Cardiac fibroblast (primary cell): ENCODE results near the gene NCAPH2.
A peak's percentile ranks its signal among the peaks of the same experiment; 100 is the strongest.

Experiments used
- DNase-seq, 2 donors: peaks; one replicate each; pipeline versions ENCODE4 v3.0.0 to v3.0.0-alpha.2; 2010; ENCODE audit warnings: low read depth in 2 of 2
- H3K4me3 ChIP-seq, 2 donors: replicated peaks in 1 of 2; 1 replicate in 1 of 2; 2 replicates in 1 of 2; pipeline ENCODE4 v1.5.1; 2011; ENCODE audit warnings: low read depth in 2 of 2, low read length in 2 of 2, mild to moderate bottlenecking in 2 of 2, moderate library complexity in 1 of 2
- TF ChIP-seq, protein P1 (sequence below): IDR thresholded peaks from one replicate; pipeline ENCODE4 v1.5.1; 2011; ENCODE audit warnings: low read depth, mild to moderate bottlenecking, low read length, inconsistent platforms

Gene NCAPH2

DNA sequence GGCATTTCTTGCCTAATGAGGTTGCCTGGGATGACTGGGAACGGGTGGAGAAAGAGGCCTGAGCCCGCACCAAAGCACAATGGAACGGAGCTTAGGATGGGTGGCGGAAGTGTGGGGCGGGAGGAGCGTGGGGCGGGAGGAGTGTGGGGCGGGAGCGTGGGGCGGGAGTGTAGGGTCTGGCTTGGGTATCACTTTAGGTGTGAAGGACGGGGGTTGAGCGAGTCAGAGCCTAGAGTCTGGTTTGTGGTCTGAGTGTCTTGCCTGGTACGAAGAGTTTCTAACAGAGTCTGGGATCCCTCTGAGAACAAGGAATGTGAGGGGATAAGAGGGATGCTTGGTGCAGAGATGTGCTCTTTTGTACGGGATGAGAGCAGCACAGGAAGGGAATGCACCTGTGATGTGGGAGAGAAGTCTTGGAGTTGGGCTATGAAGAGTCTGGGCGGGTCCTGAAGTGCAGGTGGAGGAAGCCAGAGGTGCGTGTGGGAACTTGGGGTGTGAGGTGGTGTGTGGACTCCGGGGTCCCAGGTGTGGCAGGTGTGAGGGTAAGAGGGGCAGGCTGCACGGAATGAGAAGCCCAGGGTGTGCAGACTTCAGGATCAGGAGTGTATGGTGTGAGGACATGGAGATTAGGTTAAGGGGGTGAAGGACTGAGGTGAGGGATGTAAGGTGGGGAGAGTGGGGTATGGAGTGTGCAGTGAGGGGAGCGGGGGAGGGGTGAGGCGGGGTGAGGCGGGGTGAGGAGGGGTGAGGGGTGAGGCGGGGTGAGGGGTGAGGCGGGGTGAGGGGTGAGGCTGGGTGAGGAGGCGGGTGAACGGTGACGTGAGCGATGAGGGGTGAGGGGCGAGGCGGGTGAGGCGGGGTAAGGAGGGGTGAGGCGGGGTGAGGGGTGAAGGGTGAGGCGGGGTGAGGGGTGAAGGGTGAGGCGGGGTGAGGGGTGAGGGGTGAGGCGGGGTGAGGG is 53.7 kb downstream of the NCAPH2 start:
- TF ChIP-seq, protein P1, sequence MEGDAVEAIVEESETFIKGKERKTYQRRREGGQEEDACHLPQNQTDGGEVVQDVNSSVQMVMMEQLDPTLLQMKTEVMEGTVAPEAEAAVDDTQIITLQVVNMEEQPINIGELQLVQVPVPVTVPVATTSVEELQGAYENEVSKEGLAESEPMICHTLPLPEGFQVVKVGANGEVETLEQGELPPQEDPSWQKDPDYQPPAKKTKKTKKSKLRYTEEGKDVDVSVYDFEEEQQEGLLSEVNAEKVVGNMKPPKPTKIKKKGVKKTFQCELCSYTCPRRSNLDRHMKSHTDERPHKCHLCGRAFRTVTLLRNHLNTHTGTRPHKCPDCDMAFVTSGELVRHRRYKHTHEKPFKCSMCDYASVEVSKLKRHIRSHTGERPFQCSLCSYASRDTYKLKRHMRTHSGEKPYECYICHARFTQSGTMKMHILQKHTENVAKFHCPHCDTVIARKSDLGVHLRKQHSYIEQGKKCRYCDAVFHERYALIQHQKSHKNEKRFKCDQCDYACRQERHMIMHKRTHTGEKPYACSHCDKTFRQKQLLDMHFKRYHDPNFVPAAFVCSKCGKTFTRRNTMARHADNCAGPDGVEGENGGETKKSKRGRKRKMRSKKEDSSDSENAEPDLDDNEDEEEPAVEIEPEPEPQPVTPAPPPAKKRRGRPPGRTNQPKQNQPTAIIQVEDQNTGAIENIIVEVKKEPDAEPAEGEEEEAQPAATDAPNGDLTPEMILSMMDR, result no peak
- no peak for DNase-seq
- H3K4me3 ChIP-seq, result no peak overlapping the region

DNA sequence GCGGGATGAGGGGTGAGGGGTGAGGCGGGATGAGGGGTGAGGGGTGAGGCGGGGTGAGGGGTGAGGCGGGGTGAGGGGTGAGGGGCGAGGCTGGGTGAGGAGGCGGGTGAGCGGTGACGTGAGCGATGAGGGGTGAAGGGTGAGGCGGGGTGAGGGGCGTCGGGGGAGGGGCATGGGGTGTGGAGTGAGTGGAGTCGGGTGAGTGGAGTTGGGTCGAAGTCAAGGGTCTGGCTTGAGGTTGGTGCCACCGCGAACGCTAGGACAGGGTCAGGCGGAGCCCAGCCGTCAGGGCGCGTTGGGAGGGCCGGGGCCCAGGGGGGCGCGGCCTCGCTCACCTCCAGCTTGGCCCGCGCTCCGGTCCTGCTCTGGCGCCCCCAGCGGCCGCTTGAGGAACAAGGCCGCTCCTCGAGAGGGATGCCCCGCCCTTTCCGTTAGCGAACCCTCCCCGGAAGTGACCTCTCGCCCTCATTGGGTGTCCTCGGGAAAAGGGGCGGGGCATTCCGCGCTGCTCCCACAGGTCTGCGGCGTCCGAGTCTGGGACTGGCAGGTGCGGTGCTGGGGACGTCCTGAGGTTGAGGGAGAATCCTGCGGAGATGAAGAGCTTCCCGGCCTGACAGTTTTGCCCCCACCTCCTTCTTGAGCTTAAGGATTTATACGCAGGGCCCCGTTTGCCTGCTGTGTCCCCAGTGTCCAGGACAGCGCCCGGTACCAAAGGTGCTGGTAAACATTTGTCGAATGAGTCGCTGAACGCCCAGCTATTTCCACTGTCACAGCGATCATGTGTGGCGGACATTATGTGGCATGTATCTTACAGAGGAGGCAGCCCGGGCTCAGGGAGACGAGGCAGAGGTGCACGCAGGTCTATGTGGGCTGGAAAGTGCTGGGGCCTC is 54.7 kb downstream of the NCAPH2 start, which contains the start of gene SYCE3:
Gene SYCE3 (minus strand): TSS at position 397 of the 890 bp plus-strand sequence. CDS start 6,514 bp downstream, outside the sequence.
- H3K4me3 ChIP-seq, result peak within 1 kb of the TSS; percentile 52 to 56
- peak; percentile 89 for DNase-seq
- TF ChIP-seq, protein P1, result peak; percentile 77

DNA sequence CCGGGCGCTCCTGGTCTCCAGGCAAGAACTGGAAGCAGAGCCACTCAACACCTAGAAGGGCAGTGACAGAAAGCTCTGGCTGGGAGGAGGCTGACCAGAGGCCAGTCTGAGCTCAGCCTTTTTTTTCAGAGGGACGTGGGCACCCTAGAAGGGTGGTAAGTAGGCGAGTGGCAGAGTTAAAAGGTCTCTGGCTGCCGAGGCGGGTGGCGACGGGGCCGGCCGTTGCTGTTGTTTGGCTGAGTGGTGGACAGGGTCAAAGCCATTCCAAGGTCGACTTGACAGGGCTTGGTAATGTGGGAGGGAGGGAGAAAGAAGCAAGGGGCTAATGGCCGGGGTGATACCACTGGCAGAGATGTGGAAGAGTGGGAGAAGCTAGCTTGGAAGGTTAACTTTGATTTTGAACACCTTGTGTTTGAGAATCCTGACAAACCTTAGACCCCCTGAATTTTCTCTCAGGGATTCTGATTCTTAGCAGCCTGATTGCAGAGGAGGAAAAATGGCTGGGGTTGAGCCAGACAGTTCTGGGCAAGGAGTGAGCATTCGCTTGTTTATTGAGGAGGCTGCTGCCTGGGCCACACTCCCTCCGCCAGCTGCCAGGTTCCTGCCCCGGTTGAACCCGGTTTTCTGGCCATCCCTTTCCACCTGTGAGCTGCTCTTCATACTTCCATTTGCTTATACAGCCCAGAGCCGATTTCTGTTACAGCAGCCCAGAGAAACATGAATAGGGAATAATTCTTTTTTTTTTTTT is 55.6 kb downstream of the NCAPH2 start:
- TF ChIP-seq, protein P1, result no peak
- DNase-seq, result no peak
- peak overlapping the region; percentile 52 to 56 for H3K4me3 ChIP-seq

DNA sequence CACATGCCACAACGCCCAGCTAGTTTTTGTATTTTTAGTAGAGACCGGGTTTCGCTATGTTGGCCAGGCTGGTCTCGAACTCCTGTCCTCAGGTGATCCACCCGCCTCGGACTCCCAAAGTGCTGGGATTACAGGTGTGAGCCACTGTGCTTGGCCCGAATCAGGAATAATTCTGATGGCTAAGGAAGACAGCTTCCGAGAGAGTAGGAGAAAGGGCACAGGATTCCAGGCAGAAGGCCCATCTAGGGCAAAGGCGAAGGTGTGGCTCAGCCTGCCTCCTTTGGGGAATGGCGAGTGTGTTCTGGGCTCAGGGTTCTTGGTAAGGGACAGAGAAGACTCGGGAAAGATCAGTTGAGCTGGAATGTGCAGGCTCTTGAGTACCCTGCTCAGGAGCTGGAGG is 56.3 kb downstream of the NCAPH2 start:
- no peak overlapping the region for H3K4me3 ChIP-seq
- TF ChIP-seq, protein P1, result no peak
- no peak for DNase-seq

DNA sequence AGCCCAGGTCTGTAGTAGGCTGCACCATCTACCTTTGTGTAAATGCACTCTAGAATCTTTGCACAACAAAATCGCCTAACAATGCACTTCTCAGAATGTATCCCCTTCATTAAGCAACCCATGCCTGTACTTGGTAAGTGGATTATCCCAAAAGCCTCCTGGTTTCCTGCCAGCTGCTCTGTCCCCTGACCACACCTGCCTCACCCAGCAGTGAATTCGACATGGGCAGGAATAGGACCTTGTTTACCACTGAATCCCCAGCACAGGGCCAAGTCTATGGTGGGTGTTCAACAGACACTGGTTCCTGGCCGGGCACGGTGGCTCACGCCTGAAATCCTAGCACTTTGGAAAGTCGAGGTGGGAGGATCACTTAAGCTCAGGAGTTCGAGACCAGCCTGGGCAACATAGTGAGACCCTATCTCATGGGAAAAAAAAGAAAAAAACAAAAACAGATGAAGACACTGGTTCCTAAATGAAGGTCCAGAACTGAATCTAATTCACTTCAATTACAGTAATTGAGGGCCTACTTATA is 59.8 kb downstream of the NCAPH2 start:
- H3K4me3 ChIP-seq, result no peak overlapping the region
- no peak for DNase-seq
- TF ChIP-seq, protein P1, result no peak

DNA sequence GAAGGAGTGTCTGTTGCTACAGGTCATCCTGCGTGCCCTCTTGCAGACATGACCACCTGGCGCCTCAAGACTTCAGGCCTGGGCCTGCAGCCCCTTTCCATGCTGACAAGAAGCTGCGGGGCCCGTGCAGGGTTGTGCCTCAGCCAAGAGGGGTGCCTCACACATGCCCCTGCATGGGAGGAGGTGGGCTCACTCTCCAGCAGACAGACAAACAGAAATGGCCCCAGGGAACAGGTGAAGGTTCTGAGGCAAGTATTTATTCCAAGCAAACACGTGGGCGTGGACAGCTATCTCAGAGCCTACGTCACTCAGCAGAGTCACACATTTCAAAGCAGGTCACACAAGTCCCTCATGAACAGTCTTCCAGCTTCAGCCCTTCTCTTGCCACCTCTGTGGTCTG is 60.6 kb downstream of the NCAPH2 start:
- no peak overlapping the region for H3K4me3 ChIP-seq
- TF ChIP-seq, protein P1, result no peak
- no peak for DNase-seq
